ENCODE data around the gene ZNF32.
"Not testable (repeated sequence)": the region's sequence is repeated elsewhere in the genome, so short reads cannot be mapped to it uniquely, and the experiment has no call there.

ZNF32 gene

DNA sequence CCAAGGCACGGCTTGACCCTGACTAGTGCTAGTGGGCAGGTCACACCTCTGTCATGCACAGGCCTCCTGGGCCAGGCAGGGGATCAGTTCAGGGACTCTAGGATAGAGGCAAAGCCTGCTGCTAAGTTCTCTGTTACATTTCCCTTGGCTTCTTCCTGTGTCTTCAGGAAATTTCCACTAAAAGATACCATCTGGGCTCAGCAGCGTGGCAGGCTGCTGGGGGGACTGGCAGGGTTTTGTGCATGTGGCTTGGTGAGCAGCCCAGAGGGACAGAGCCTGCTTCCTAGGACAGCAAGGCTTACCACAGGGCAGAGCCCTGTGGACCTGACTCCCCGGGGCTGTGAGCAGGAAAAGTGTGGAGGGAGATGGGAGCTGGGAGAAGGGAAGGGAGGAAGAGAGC is 20.7 kb upstream of the ZNF32 start:
- Mint-ChIP-seq H3K4me1 (ENCODE audit: low read depth) (peaks cover 5% of the 10 kb centered on the region), H3K9me3 (no peaks in the 10 kb centered on the region), H3K4me3 (no peak overlapping the region), H3K36me3 (ENCODE audit: low read depth) (no peaks in the 10 kb centered on the region), H3K27me3 (peaks cover 49% of the 10 kb centered on the region), H3K27ac (no peak overlapping the region)
- no peak for DNase-seq

DNA sequence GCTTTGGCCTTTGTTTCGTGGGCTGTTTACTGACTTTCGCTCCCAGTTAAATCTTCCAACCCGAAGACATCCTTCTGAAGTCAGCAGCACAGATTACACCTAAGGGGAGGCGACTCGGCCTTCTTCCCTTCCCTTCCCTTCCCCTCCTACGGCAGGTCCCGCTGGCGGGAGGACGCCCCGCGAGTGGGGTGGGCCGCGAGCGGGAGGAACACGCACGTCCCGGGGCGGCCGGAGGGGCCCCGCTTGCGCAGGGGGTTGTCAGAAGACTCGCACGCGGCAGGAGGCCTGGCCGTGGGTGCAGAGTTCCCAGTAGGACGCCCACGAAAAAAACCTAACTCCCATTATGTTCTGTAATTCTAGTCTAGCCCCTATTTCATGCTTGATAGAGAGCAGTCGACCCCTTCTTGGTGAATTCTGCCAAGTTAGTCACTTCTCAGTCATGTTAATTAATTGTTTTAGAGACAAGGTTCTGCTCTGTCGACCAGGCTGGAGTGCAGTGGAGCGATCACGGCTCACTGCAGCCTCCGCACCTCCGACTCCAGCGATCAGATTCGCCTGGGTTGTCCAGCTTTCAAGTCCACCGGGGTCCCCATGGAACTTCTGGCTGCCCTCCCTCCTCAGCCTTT is 19.2 kb upstream of the ZNF32 start:
- peaks cover 5% of the 10 kb centered on the region for H3K4me1 Mint-ChIP-seq (ENCODE audit: low read depth)
- no peak overlapping the region for H3K4me3 Mint-ChIP-seq
- no peak overlapping the region for H3K27ac Mint-ChIP-seq
- no peaks in the 10 kb centered on the region for H3K9me3 Mint-ChIP-seq
- peaks cover 46% of the 10 kb centered on the region for H3K27me3 Mint-ChIP-seq
- no peak for DNase-seq
- H3K36me3 Mint-ChIP-seq (ENCODE audit: low read depth): no peaks in the 10 kb centered on the region

DNA sequence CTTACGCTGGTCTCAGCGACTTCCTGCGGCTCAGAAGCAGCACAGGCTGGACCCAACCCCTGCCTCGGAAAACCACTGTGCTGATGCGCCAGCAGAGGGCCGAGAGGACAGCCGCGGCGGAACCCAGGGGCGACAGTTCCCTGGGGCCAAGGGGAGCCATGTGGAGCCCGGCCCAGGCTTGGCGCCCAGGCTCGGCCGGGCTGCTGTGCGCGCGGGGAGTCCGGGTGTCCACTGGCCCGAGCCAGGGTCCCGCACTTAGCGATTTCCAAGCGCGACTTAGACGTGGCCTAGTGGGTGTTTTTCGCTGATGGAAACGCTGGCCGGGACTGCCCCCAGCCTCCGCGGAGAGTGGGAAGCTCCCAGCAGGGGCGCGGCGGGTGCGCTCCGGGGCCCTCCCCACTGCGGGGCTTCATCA is 18.6 kb upstream of the ZNF32 start:
- Mint-ChIP-seq H3K27ac (no peak overlapping the region), H3K36me3 (ENCODE audit: low read depth) (no peaks in the 10 kb centered on the region), H3K4me3 (no peak overlapping the region), H3K27me3 (peaks cover 45% of the 10 kb centered on the region), H3K4me1 (ENCODE audit: low read depth) (peaks cover 5% of the 10 kb centered on the region), H3K9me3 (no peaks in the 10 kb centered on the region)
- DNase-seq: no peak

DNA sequence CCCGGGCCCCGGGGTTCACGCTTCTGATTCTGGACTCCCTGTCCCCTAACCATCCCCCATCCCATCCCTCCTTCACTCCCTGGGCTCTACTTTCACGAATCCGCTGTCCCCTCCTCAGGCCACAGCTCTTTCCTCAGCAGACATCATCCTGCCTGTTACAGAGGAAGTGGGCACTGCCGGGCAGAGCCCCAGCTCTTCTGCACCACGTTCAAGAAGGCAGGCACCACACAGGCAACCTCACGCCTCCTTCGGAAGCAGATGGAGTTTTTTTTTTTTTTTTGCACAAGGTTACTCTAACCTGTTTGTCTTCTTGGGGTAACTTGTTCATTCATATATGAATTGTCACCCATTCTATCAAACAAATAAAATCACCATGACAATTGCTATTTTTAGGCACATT is 17.9 kb upstream of the ZNF32 start:
- Mint-ChIP-seq H3K9me3 (no peaks in the 10 kb centered on the region), H3K4me3 (no peak overlapping the region), H3K27me3 (peaks cover 42% of the 10 kb centered on the region), H3K27ac (no peak overlapping the region), H3K36me3 (ENCODE audit: low read depth) (no peaks in the 10 kb centered on the region), H3K4me1 (ENCODE audit: low read depth) (peaks cover 5% of the 10 kb centered on the region)
- no peak for DNase-seq

DNA sequence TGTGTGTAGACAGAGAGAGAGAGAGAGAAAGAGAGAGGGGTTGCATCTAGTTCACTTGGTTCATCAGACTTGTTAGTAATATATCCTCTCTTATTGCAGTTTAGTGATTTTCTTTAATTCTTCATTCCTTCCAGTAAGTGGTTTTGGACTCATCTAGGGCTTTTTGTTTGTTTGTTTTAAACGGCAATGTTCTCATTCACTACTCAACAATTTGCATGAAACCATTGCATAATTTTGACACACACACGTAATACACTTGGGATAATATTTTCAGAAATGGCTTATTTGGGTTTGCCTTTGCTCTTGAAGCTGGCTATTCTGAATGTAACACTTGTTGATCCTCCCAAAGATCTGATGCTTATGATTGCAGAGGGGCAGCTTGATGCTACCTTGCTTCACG is 16.4 kb upstream of the ZNF32 start:
- no peaks in the 10 kb centered on the region for H3K9me3 Mint-ChIP-seq

DNA sequence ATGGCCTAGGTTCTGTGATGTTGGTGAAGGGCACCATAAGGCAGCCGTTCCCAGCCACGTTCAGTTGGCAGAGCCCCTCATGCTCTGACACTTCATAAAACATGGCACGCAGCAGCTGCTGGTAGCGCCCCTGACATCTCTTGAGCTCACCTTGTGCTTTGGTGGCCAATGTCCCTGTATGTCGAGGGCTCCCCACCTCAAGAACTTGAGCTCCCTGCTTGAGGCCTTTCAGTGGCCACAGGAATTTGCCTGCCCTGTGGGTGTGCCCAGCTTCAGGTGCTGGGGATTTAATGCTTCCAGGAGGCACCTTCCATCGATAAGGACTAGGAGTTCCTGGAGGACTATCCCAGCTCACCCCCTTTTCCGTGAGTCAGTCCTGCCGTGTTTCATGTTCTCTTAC is 9.5 kb upstream of the ZNF32 start:
- no peak for DNase-seq
- H3K4me1 Mint-ChIP-seq (ENCODE audit: low read depth): no peaks in the 10 kb centered on the region
- peaks cover 17% of the 10 kb centered on the region for H3K27me3 Mint-ChIP-seq

More for the DNA sequence above, 16.4 kb upstream of the ZNF32 start:
- Mint-ChIP-seq H3K27ac (no peak overlapping the region), H3K4me3 (no peak overlapping the region), H3K36me3 (ENCODE audit: low read depth) (no peaks in the 10 kb centered on the region), H3K27me3 (peaks cover 34% of the 10 kb centered on the region), H3K4me1 (ENCODE audit: low read depth) (peaks cover 4% of the 10 kb centered on the region)
- DNase-seq: no peak

DNA sequence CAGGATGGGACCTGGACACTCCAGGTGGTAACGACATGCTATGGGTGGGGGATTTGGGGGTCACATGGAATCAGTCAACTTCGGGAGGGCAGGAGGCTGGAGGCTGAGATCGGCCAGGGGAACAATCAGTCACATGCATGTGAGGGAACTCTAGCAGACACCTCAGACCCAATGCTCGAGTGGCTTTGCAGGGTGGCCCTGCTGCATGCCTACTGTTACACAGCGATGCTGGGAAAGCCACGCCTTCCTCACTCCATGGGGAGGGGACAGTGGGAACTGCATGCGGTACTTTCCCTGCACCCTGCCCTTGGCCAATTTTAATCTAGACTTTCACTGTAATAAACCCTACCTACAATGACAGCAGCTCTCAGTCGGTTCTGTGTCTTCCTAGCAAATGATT is 6.6 kb upstream of the ZNF32 start:
- no peaks in the 10 kb centered on the region for H3K4me1 Mint-ChIP-seq (ENCODE audit: low read depth)
- H3K9me3 Mint-ChIP-seq: no peaks in the 10 kb centered on the region
- H3K27ac Mint-ChIP-seq: no peak overlapping the region
- DNase-seq: no peak
- H3K36me3 Mint-ChIP-seq (ENCODE audit: low read depth): no peaks in the 10 kb centered on the region
- H3K4me3 Mint-ChIP-seq: no peak overlapping the region
- H3K27me3 Mint-ChIP-seq: peaks cover 15% of the 10 kb centered on the region

More for the DNA sequence above, 9.5 kb upstream of the ZNF32 start:
- no peak overlapping the region for H3K4me3 Mint-ChIP-seq
- no peaks in the 10 kb centered on the region for H3K36me3 Mint-ChIP-seq (ENCODE audit: low read depth)
- H3K27ac Mint-ChIP-seq: no peak overlapping the region
- H3K9me3 Mint-ChIP-seq: no peaks in the 10 kb centered on the region

DNA sequence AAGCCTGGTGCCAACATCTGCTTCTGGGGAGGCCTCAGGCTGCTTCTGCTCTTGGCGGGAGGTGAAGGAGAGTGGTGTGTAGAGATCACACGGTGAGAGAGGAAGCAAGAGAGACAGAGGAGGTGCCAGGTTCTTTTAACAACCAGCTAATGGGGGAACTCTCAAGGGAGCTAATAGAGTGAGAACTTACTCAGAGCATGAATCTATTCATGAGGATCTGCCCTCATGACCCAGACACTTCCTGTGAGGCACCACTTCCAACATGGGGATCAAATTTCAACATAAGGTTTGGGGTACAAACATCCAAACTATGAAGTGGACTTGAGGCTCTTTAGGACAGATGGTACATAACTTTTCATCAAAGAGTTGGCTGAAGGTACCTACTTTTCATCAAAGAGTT is 5.1 kb upstream of the ZNF32 start:
- no peaks in the 10 kb centered on the region for H3K9me3 Mint-ChIP-seq
- no peak overlapping the region for H3K4me3 Mint-ChIP-seq
- H3K4me1 Mint-ChIP-seq (ENCODE audit: low read depth): peaks cover 8% of the 10 kb centered on the region
- H3K27ac Mint-ChIP-seq: no peak overlapping the region
- DNase-seq: no peak
- H3K36me3 Mint-ChIP-seq (ENCODE audit: low read depth): peaks cover 4% of the 10 kb centered on the region
- peaks cover 8% of the 10 kb centered on the region for H3K27me3 Mint-ChIP-seq

DNA sequence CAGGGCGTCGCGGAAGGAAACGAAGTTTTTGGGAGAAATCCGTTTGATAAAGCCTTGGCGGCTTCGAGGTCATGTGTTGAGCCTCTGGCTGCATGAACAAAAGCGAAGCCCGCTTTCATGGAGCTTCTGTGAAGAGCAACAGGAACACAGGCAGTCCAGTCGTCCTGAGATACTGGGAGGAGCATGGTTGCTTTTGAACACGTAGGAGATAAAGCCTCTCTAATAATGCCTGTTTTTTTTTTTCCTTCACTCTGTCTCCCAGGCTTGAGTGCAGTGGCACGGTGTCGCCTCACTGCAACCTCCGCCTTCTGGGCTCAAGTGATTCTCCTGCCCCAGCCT is 473 bp upstream of the ZNF32 start:
- peaks cover 42% of the 10 kb centered on the region for H3K36me3 Mint-ChIP-seq (ENCODE audit: low read depth)
- H3K4me3 Mint-ChIP-seq: peak overlapping the region; percentile 84
- no peaks in the 10 kb centered on the region for H3K27me3 Mint-ChIP-seq
- H3K9me3 Mint-ChIP-seq: peaks cover 27% of the 10 kb centered on the region
- H3K27ac Mint-ChIP-seq: peak overlapping the region; percentile 88
- peaks cover 19% of the 10 kb centered on the region for H3K4me1 Mint-ChIP-seq (ENCODE audit: low read depth)
- DNase-seq: no peak

DNA sequence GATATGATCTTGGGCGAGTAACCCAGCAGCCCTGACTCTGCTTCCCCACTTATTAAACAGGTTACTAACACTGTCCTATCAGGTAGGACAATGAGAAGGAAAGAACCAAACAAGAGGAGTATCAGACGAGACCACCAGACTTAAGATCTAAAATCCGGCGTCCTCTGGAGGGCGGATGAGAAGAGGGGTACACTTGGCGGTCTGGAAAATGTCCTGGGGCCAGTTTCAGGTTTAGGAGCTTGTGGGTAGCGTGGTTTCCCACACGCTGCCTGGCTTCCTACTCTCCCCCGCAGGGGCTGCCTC is 635 bp downstream of the ZNF32 start:
- no peak for DNase-seq
- Mint-ChIP-seq H3K36me3 (ENCODE audit: low read depth) (peaks cover 54% of the 10 kb centered on the region), H3K27me3 (no peaks in the 10 kb centered on the region), H3K4me3 (peak overlapping the region; percentile 84), H3K9me3 (peaks cover 33% of the 10 kb centered on the region), H3K4me1 (ENCODE audit: low read depth) (peaks cover 19% of the 10 kb centered on the region), H3K27ac (peak overlapping the region; percentile 93)

DNA sequence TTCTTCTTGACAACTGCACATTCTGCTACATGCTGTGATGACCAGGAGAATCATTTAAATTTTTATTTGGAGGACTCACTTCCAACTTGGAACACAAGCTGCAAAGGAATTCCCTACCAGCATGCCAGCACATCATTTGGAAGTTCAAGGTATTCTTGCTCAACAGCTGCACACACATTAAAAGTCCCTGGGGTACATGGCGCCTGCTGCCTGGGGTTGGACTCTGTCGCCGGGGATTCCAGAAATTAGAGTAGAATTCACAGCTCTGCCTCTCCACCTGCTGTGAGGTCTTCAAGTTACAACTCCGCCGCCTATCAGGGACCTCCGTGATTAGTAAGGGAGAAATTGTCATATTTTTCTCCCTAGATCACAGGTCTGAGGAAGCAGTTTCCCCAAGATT is 1.1 kb downstream of the ZNF32 start:
- peaks cover 37% of the 10 kb centered on the region for H3K9me3 Mint-ChIP-seq
- DNase-seq: no peak
- peak overlapping the region; percentile 84 for H3K4me3 Mint-ChIP-seq
- no peaks in the 10 kb centered on the region for H3K27me3 Mint-ChIP-seq
- peak overlapping the region; percentile 93 for H3K27ac Mint-ChIP-seq
- peaks cover 58% of the 10 kb centered on the region for H3K36me3 Mint-ChIP-seq (ENCODE audit: low read depth)
- H3K4me1 Mint-ChIP-seq (ENCODE audit: low read depth): peaks cover 19% of the 10 kb centered on the region

DNA sequence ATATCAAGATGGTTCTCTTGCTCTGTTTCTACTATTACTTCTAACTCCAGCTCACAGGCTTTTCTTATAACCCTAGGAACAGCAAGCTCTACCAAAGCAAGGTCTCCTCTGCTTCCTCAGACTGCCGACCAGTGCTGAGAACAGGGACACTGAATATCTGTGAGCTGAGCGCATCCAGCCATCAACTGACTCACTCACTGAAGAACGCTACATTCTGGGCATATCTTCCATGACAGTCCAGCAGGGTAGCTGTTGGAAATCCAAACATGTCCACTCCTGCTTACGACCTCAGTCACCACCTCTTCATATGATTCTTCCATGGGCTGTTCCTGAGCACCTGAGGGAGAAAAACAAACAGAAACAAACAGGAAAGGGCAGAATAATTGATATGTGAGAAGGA is 2.8 kb downstream of the ZNF32 start:
- Mint-ChIP-seq H3K4me1 (ENCODE audit: low read depth) (peaks cover 19% of the 10 kb centered on the region), H3K9me3 (peaks cover 49% of the 10 kb centered on the region), H3K27ac (no peak overlapping the region), H3K4me3 (no peak overlapping the region), H3K36me3 (ENCODE audit: low read depth) (peaks cover 72% of the 10 kb centered on the region), H3K27me3 (no peaks in the 10 kb centered on the region)
- no peak for DNase-seq

DNA sequence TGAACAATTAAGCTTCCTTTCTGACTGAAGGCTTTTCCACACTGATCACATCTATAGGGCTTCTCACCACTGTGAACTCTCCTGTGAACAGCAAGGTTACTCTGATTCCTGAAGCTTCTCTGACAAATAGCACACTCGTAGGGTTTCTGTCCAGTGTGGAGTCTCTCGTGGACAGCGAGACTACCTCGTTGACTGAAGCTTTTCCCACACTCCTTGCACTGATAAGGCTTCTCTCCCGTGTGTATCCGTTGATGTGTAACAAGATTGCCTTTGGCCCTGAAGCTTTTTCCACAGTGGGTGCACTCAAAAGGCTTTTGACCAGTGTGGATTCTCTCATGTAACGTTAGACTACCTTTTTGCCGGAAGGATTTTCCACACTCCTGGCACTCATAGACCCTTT is 4.4 kb downstream of the ZNF32 start:
- H3K9me3 Mint-ChIP-seq: peaks cover 55% of the 10 kb centered on the region
- DNase-seq: no peak
- no peak overlapping the region for H3K27ac Mint-ChIP-seq
- H3K36me3 Mint-ChIP-seq (ENCODE audit: low read depth): peaks cover 72% of the 10 kb centered on the region
- no peak overlapping the region for H3K4me3 Mint-ChIP-seq
- H3K4me1 Mint-ChIP-seq (ENCODE audit: low read depth): peaks cover 16% of the 10 kb centered on the region
- H3K27me3 Mint-ChIP-seq: no peaks in the 10 kb centered on the region

DNA sequence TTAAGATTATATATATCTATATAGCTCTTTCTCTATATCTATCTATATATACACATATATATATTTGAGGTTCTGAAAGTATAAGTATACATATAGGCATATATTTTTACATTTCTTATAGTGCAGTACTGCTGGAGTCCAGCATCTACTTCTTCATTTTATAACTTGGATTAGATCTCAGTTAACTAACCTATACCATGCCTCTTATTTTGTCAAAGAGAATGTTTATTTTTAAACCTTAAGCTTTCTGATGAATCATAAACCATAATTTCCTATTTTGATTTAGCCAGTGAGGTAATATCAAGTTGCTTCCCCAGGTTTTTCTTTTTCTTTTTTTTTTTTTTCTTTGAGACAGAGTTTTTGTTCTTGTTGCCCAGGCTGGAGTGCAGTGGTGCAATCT is 8.1 kb downstream of the ZNF32 start:
- Mint-ChIP-seq H3K27me3 (no peaks in the 10 kb centered on the region), H3K4me1 (ENCODE audit: low read depth) (no peaks in the 10 kb centered on the region), H3K4me3 (no peak overlapping the region), H3K9me3 (peaks cover 69% of the 10 kb centered on the region), H3K36me3 (ENCODE audit: low read depth) (peaks cover 44% of the 10 kb centered on the region), H3K27ac (no peak overlapping the region)
- no peak for DNase-seq

DNA sequence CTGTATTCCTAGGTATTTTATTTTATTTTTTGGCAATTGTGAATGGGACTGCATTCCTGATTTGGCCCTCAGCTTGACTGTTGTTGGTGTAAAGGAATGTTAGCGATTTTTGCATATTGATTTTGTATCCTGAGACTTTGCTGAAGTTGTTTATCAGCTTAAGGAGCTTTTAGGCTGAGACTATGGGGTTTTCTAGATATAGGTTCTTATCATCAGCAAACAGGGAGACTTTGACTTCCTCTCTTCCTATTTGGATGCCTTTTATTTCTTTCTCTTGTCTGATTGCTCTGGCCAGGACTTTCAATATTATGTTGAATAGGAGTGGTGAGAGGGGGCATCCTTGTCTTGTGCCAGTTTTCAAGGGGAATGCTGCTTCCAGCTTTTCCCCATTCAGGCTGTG is 12.9 kb downstream of the ZNF32 start:
- not testable (repeated sequence) for H3K27ac Mint-ChIP-seq; DNase-seq; H3K27me3 Mint-ChIP-seq; H3K4me1 Mint-ChIP-seq (ENCODE audit: low read depth); H3K36me3 Mint-ChIP-seq (ENCODE audit: low read depth); H3K4me3 Mint-ChIP-seq
- H3K9me3 Mint-ChIP-seq: peaks cover 57% of the 10 kb centered on the region

DNA sequence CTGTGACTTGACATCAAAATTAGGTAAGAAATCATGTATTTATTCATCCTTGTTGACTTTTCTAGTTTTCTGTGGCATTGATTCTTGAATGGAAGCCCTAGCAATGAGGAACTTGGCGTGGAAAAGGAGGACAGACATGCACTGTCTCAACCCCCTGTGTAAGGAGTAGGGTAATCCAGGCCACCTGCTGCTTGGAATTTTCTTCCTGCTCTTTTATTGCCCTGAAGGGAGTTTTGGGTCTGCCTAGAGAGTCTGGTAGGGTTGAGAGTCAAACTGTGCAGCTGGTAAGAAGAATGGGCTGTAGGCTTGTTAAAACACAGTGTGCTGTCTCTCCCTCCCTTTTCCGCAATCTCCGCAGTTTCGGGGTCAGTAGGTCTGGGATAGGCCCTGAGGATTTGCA is 19.7 kb downstream of the ZNF32 start:
- H3K36me3 Mint-ChIP-seq (ENCODE audit: low read depth): no peaks in the 10 kb centered on the region
- no peaks in the 10 kb centered on the region for H3K4me1 Mint-ChIP-seq (ENCODE audit: low read depth)
- H3K27ac Mint-ChIP-seq: no peak overlapping the region
- no peaks in the 10 kb centered on the region for H3K27me3 Mint-ChIP-seq
- H3K4me3 Mint-ChIP-seq: no peak overlapping the region
- peaks cover 10% of the 10 kb centered on the region for H3K9me3 Mint-ChIP-seq
- DNase-seq: no peak

Measured in activated T-cell treated with anti-CD3 and anti-CD28 coated beads, Interleukin-2, amount 50 U/mL, for 24 hours (primary cell).